K562 (cell line): ENCODE results near the gene YPEL1. TPM values are rescaled to one million over a fixed set of nuclear protein-coding genes. Genes with fewer than 3 reads are reported as not detected.

Experiments used
- ETV1 ChIP-seq: fragments of 450-650 bp; conservative IDR thresholded peaks from 2 replicates; pipeline ENCODE4 v1.6.1; 2016; ENCODE audit warnings: missing genetic modification characterization, control low read depth, low read depth, missing compliant biosample characterization
- GTF2A2 ChIP-seq: IDR thresholded peaks from 2 replicates; pipeline ENCODE4 v1.6.1; 2016; ENCODE audit warnings: mild to moderate bottlenecking, missing genetic modification characterization, missing compliant biosample characterization
- HCFC1 ChIP-seq: IDR thresholded peaks from 2 replicates; pipeline ENCODE4 v1.6.1; 2012; ENCODE audit warnings: low read depth, low read length, improper control_type of control experiment
- HDAC8 ChIP-seq: fragments of 450-650 bp; IDR thresholded peaks from 2 replicates; pipeline ENCODE4 v1.6.1; 2016; ENCODE audit warnings: mild to moderate bottlenecking, missing genetic modification characterization, moderate library complexity, missing compliant biosample characterization
- HNRNPUL1 ChIP-seq: fragments of 200-400 bp; formaldehyde crosslinking; IDR thresholded peaks from 2 replicates; pipeline ENCODE4 v1.6.1; 2017; ENCODE audit warnings: low read length
- JUN ChIP-seq, 2 experiments: sonication (generic) in 1 of 2; formaldehyde crosslinking in 1 of 2; IDR thresholded peaks; 2 replicates each; pipeline versions ENCODE4 v1.6.1 to v1.8.0; 2012 to 2022; ENCODE audit warnings: borderline replicate concordance in 2 of 2, mild to moderate bottlenecking in 2 of 2, improper control_type of control experiment in 1 of 2, low read depth in 1 of 2, low read length in 1 of 2, missing genetic modification reagents in 1 of 2
- KLF13 ChIP-seq: fragments of 450-650 bp; IDR thresholded peaks from 2 replicates; pipeline ENCODE4 v1.6.1; 2016; ENCODE audit warnings: missing genetic modification characterization, low read depth, mild to moderate bottlenecking, missing compliant biosample characterization, moderate library complexity, borderline replicate concordance
- NEUROD1 ChIP-seq: fragments of 150-350 bp; IDR thresholded peaks from 2 replicates; pipeline ENCODE4 v1.6.1; 2014; ENCODE audit warnings: borderline replicate concordance, low read length, low read depth; ENCODE audit not compliant: partially characterized antibody
- NR2C1 ChIP-seq, 2 experiments: fragments of 450-650 bp; IDR thresholded peaks; 2 replicates each; pipeline ENCODE4 v1.6.1; 2017; ENCODE audit warnings: mild to moderate bottlenecking in 2 of 2, antibody characterized with exemption in 1 of 2, inconsistent platforms in 1 of 2, missing compliant biosample characterization in 1 of 2, missing genetic modification characterization in 1 of 2
- PHF21A ChIP-seq: fragments of 450-650 bp; IDR thresholded peaks from 2 replicates; pipeline ENCODE4 v1.6.1; 2017; ENCODE audit warnings: low read depth, borderline replicate concordance
- RAD21 ChIP-seq, 2 experiments: fragments of 250-450 bp in 1 of 2; fragments of 450-650 bp in 1 of 2; sonication (Bioruptor Pico) in 1 of 2; formaldehyde crosslinking in 1 of 2; IDR thresholded peaks in 1 of 2; conservative IDR thresholded peaks in 1 of 2; 2 replicates each; pipeline versions ENCODE4 v1.4.0 to v1.8.0; 2020 to 2022; ENCODE audit warnings: mild to moderate bottlenecking in 2 of 2, moderate library complexity in 1 of 2
- RBBP5 ChIP-seq: fragments of 200-600 bp; sonication (generic); IDR thresholded peaks from 2 replicates; pipeline ENCODE4 v1.6.1; 2012; ENCODE audit warnings: borderline replicate concordance, mild to moderate bottlenecking, low read length, control low read depth, inconsistent platforms; ENCODE audit not compliant: insufficient read depth, poor library complexity, severe bottlenecking
- RCOR1 ChIP-seq, 2 experiments: IDR thresholded peaks; 2 replicates each; pipeline ENCODE4 v1.6.1; 2012; ENCODE audit warnings: low read depth in 2 of 2, low read length in 2 of 2, borderline replicate concordance in 1 of 2, improper control_type of control experiment in 1 of 2
- SETDB1 ChIP-seq: IDR thresholded peaks from one replicate; pipeline ENCODE4 v1.6.1; 2012; ENCODE audit warnings: low read length, control low read depth, inconsistent platforms
- SNRNP70 ChIP-seq: fragments of 200-400 bp; formaldehyde crosslinking; optimal IDR thresholded peaks from 2 replicates; pipeline ENCODE3; 2017; ENCODE audit warnings: low read depth, low read length
- ZC3H11A ChIP-seq: IDR thresholded peaks from 2 replicates; pipeline ENCODE4 v1.6.1; 2012; ENCODE audit warnings: low read depth, low read length, improper control_type of control experiment
- ZNF212 ChIP-seq: fragments of 450-650 bp; formaldehyde crosslinking; IDR thresholded peaks from 2 replicates; pipeline ENCODE4 v1.4.0; 2020; ENCODE audit warnings: mild to moderate bottlenecking
- polyA plus RNA-seq, 8 experiments: library from polyadenylated mRNA; depleted of rRNA in 4 of 8; stranded (reverse) in 5 of 8; unstranded in 3 of 8; fragments of >200 nt; fragmentation: Nextera tagmentation in 2 of 8; fragmentation: Illumina TruSeq in 1 of 8; extraction: Ambion mirVana in 2 of 8; extraction: Trizol in 1 of 8; gene quantifications; 2 replicates each; pipeline versions ENCODE4 v1.2.1 to v1.2.3, GENCODE V29; 2011 to 2014; ENCODE audit warnings: inconsistent platforms in 1 of 8, missing spikeins in 1 of 8
- total RNA-seq, 7 experiments: library from RNA; depleted of rRNA in 6 of 7; stranded (reverse); fragments of >200 nt in 6 of 7; fragmentation: Illumina TruSeq in 2 of 7; extraction: Trizol in 2 of 7; gene quantifications; 2 replicates each; pipeline versions ENCODE4 v1.2.1 to v1.2.3, GENCODE V29; 2011 to 2021; ENCODE audit warnings: low replicate concordance in 1 of 7
- TF ChIP-seq, protein P1 (sequence below): sonication (generic); formaldehyde crosslinking; IDR thresholded peaks from 2 replicates; pipeline ENCODE4 v1.8.1; 2023; ENCODE audit warnings: mild to moderate bottlenecking, missing genetic modification reagents, moderate library complexity
- TF ChIP-seq, protein P2 (sequence below), 3 experiments: IDR thresholded peaks in 2 of 3; conservative IDR thresholded peaks in 1 of 3; 2 replicates each; pipeline ENCODE4 v1.5.1; 2011 to 2012; ENCODE audit warnings: low read length in 3 of 3, mild to moderate bottlenecking in 3 of 3, control low read depth in 2 of 3, improper control_type of control experiment in 1 of 3, inconsistent platforms in 1 of 3, low read depth in 1 of 3, mixed read lengths in 1 of 3, moderate library complexity in 1 of 3; ENCODE audit not compliant: insufficient read depth in 2 of 3
- TF ChIP-seq, protein P3 (sequence below): fragments of 250-450 bp; sonication (Bioruptor Pico); IDR thresholded peaks from 2 replicates; pipeline ENCODE4 v1.9.0; 2021; ENCODE audit warnings: mild to moderate bottlenecking, inconsistent platforms

YPEL1 gene
- total and polyA plus RNA-seq, 9 of the 15 experiments (the other 6 are each of a cell fraction or from before 2014, with no cell fraction given): 0.07 to 2.2 (median 0.46) TPM

DNA sequence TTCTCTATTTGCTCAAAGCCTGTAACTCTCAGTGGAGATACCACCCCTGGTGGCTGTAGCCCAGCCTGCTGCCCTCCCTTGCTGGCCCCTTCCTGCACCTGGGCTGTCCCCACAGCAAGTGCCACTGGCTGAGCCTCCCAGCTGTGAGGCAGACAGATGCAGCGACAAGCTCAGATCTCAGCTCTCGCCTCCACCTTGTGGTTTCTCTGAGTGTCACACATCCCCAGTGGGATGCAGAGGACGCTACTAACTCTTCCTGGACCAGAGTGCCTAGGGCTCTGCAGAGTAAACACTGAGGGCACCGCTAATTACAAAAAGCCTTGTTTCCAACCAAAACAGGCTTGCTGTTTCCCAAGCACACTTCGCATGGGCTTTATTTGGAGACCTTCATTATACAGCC lies 8.9 kb downstream of the YPEL1 start (continued):
- TF ChIP-seq NR2C1 (IDR thresholded peaks at IDR 0.05) (no peak), NR2C1 (tag; IDR thresholded peaks at IDR 0.05) (no peak), ETV1 (tag) (peak; percentile 61), NEUROD1 (peak; percentile 32), HDAC8 (tag) (0 out of 2 replicates have a peak, but pooled peaks have one; percentile 17), SNRNP70 (peak; percentile 50), RAD21 (CRISPR knock-in tag; conservative IDR thresholded peaks at IDR 0.05 in 1 of 2, IDR thresholded peaks at IDR 0.05 in 1 of 2) (peak in 1 of 2 experiments; percentile 97; a peak in 2 of 4 replicates), KLF13 (tag) (peak; percentile 56; the same call in 1 of the 2 replicates), RCOR1 (IDR thresholded peaks at IDR 0.05; ENCODE audit: borderline replicate concordance in 1 of 2, low read depth in 2 of 2, low read length in 2 of 2) (peak; percentile 60 to 97; a peak in 3 of 4 replicates), JUN (IDR thresholded peaks at IDR 0.05; ENCODE audit: borderline replicate concordance, low read depth, low read length) (0 out of 2 replicates have a peak, but pooled peaks have one; percentile 47), JUN (CRISPR knock-in tag; IDR thresholded peaks at IDR 0.05; ENCODE audit: borderline replicate concordance) (no peak), RBBP5 (peak; percentile 67), ZNF212 (CRISPR knock-in tag) (no peak), ZC3H11A (0 out of 2 replicates have a peak, but pooled peaks have one; percentile 67), GTF2A2 (tag) (no peak), PHF21A (no peak), HNRNPUL1 (no peak; the same call in 1 of the 2 replicates), HCFC1 (peak; percentile 56), SETDB1 (peak; percentile 96)
- TF ChIP-seq, protein P1, sequence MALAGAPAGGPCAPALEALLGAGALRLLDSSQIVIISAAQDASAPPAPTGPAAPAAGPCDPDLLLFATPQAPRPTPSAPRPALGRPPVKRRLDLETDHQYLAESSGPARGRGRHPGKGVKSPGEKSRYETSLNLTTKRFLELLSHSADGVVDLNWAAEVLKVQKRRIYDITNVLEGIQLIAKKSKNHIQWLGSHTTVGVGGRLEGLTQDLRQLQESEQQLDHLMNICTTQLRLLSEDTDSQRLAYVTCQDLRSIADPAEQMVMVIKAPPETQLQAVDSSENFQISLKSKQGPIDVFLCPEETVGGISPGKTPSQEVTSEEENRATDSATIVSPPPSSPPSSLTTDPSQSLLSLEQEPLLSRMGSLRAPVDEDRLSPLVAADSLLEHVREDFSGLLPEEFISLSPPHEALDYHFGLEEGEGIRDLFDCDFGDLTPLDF (CRISPR knock-in tag): peak; percentile 84
- TF ChIP-seq, protein P2, sequence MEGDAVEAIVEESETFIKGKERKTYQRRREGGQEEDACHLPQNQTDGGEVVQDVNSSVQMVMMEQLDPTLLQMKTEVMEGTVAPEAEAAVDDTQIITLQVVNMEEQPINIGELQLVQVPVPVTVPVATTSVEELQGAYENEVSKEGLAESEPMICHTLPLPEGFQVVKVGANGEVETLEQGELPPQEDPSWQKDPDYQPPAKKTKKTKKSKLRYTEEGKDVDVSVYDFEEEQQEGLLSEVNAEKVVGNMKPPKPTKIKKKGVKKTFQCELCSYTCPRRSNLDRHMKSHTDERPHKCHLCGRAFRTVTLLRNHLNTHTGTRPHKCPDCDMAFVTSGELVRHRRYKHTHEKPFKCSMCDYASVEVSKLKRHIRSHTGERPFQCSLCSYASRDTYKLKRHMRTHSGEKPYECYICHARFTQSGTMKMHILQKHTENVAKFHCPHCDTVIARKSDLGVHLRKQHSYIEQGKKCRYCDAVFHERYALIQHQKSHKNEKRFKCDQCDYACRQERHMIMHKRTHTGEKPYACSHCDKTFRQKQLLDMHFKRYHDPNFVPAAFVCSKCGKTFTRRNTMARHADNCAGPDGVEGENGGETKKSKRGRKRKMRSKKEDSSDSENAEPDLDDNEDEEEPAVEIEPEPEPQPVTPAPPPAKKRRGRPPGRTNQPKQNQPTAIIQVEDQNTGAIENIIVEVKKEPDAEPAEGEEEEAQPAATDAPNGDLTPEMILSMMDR (IDR thresholded peaks at IDR 0.05 in 2 of 3, conservative IDR thresholded peaks at IDR 0.05 in 1 of 3; ENCODE audit: insufficient read depth in 2 of 3, low read depth in 1 of 3, low read length in 3 of 3): peak in 2 of 3 experiments; percentile 99; a peak in 4 of 6 replicates
- TF ChIP-seq, protein P3, sequence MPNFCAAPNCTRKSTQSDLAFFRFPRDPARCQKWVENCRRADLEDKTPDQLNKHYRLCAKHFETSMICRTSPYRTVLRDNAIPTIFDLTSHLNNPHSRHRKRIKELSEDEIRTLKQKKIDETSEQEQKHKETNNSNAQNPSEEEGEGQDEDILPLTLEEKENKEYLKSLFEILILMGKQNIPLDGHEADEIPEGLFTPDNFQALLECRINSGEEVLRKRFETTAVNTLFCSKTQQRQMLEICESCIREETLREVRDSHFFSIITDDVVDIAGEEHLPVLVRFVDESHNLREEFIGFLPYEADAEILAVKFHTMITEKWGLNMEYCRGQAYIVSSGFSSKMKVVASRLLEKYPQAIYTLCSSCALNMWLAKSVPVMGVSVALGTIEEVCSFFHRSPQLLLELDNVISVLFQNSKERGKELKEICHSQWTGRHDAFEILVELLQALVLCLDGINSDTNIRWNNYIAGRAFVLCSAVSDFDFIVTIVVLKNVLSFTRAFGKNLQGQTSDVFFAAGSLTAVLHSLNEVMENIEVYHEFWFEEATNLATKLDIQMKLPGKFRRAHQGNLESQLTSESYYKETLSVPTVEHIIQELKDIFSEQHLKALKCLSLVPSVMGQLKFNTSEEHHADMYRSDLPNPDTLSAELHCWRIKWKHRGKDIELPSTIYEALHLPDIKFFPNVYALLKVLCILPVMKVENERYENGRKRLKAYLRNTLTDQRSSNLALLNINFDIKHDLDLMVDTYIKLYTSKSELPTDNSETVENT: peak; percentile 79
